ENCODE data around the gene CTSA.

CTSA gene

GRCh38 chr20:45890985-45891983, at the start of gene CTSA, which contains the start of gene NEURL2:
TSS of gene CTSA (plus strand) at chr20:45891335. CDS start at chr20:45891569, 234 bp downstream.
TSS of gene NEURL2 (minus strand) at chr20:45891208. CDS start at chr20:45890991, 217 bp downstream.
- peak; percentile 73 to 77 for DNase-seq (ENCODE audit: low read depth in 2 of 2, low spot score in 1 of 2)

- DNase-seq (ENCODE audit: low read depth in 2 of 2, low spot score in 1 of 2), result no peak
Measured at GRCh38 chr20:45841407-45842129, 49.6 kb upstream of the CTSA start.

GRCh38 chr20:45842169-45842812, 48.8 kb upstream of the CTSA start:
- no peak for DNase-seq (ENCODE audit: low read depth in 2 of 2, low spot score in 1 of 2)

- DNase-seq (ENCODE audit: low read depth in 2 of 2, low spot score in 1 of 2), result no peak
Measured at GRCh38 chr20:45843506-45843905, 47.6 kb upstream of the CTSA start.

- DNase-seq (ENCODE audit: low read depth in 2 of 2, low spot score in 1 of 2), result no peak
Measured at GRCh38 chr20:45845452-45845851, 45.7 kb upstream of the CTSA start.

- no peak for DNase-seq (ENCODE audit: low read depth in 2 of 2, low spot score in 1 of 2)
Measured at GRCh38 chr20:45848421-45848820, 42.7 kb upstream of the CTSA start.

DNA sequence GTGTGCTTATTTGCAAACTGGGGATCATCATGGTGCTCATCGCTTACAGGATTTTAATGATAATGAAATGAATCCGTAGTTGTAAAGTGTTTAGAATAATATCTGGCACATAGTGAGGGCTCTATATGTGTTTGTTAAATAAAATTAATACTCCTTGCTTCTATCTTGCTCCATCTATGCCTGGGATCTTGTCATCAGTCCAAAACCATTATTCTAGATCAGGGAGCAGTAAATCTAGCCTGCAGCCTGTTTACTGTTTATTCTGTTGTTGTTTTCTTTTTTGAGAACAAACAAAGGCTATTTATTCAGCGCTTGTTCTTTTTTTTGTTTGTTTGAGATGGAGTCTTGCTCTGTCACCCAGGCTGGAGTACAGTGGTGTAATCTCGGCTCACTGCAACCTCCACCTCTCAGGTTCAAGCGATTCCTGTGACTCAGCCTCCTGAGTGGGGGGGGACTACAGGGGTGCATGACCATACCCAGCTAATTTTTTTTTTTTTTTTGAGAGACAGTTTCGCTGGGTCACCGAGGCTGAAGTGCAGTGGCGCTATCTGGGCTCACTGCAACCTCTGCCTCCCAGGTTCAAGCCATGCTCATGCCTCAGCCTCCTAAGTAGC, 42.1 kb upstream of the CTSA start:
- no peak for DNase-seq (ENCODE audit: low read depth in 2 of 2, low spot score in 1 of 2)

GRCh38 chr20:45850238-45850637, 40.9 kb upstream of the CTSA start:
- no peak for DNase-seq (ENCODE audit: low read depth in 2 of 2, low spot score in 1 of 2)

GRCh38 chr20:45850926-45851325, 40.2 kb upstream of the CTSA start:
- DNase-seq (ENCODE audit: low read depth in 2 of 2, low spot score in 1 of 2), result no peak

DNA sequence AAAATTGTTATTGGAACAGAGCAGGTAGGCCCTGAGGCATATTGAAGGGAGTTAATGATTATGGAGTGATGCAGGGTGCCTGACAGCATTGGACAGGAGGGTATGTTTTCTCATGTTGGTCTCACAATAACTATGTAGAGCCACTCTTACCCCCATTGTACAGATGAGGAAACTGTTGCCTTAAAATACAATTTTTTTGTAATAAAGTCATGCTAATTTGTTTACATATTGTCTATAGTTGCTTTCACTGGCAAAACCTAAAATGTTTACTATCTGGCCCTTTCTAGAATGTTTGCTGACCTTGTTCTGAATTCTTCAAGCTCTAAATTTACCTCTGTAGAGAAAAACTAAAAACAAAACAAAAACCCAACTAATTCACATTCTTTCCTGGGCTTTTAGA, 39.6 kb upstream of the CTSA start:
- DNase-seq (ENCODE audit: low read depth in 2 of 2, low spot score in 1 of 2), result no peak

- DNase-seq (ENCODE audit: low read depth in 2 of 2, low spot score in 1 of 2), result no peak
Measured at GRCh38 chr20:45852326-45852725, 38.8 kb upstream of the CTSA start.

DNA sequence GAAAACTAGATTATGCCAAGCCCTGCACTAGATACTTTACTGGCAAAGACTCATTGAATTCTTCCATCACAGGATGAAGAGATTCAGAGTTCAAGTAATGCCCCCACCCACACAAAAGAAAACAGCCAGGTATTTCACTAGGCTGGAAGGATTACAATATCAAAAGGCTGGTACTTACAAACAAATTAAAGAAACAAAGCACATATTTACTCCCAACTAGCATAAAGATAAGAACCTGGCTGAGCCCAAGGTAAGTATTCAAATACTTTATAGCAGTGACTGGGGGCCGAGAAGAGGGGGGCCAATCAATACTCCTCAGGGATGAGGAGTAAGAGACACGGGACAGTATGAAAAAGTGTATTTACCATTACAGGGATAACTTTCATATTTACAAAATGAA, 37.7 kb upstream of the CTSA start:
- DNase-seq (ENCODE audit: low read depth in 2 of 2, low spot score in 1 of 2), result no peak

GRCh38 chr20:45857114-45857881, 33.8 kb upstream of the CTSA start, which contains the start of the genes ACOT8 and ZSWIM3:
TSS of gene ACOT8 (minus strand) at chr20:45857392. CDS start at chr20:45857315, 77 bp downstream.
TSS of gene ZSWIM3 (plus strand) at chr20:45857614. CDS start at chr20:45857826, 212 bp downstream.
- DNase-seq (ENCODE audit: low read depth in 2 of 2, low spot score in 1 of 2), result peak; percentile 81

DNA sequence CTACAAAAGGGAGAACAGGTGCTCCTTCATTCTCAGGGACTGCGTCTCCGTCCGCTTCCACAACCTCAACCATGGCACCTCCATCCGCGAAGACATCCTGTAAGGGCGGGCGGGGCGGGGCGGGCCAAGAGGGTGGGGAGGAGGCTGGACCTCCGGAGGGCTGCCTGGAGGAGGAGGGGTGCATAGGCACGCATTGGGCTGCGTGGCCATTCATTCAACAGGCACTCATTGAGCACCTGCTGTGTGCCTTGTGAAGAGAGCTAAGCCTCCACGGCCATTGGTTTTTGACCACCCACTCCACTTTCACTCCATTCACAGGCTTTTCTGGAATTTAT, 33.3 kb upstream of the CTSA start:
- DNase-seq (ENCODE audit: low read depth in 2 of 2, low spot score in 1 of 2), result no peak

DNA sequence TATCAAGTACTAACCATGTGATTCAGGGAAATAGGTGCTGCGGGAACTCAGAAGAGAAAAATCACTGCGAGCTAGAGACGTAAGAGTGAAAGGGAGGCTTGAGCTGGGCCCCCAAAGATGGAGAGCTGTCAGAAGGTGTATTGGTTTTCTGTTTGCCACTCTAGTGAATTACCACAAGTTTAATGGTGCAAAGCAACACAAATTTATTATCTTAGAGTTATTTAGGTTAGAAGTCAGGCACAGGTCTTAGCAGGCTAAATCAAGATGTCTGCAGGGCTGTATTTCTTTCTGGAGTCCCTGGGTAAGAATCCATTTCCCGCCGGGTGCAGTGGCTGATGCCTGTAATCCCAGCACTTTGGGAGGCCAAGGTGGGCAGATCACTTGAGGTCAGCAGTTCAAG, 31.2 kb upstream of the CTSA start:
- DNase-seq (ENCODE audit: low read depth in 2 of 2, low spot score in 1 of 2), result no peak

GRCh38 chr20:45860560-45861220, 30.4 kb upstream of the CTSA start:
- DNase-seq (ENCODE audit: low read depth in 2 of 2, low spot score in 1 of 2), result no peak

GRCh38 chr20:45861221-45862075, 29.7 kb upstream of the CTSA start:
- DNase-seq (ENCODE audit: low read depth in 2 of 2, low spot score in 1 of 2), result no peak

DNA sequence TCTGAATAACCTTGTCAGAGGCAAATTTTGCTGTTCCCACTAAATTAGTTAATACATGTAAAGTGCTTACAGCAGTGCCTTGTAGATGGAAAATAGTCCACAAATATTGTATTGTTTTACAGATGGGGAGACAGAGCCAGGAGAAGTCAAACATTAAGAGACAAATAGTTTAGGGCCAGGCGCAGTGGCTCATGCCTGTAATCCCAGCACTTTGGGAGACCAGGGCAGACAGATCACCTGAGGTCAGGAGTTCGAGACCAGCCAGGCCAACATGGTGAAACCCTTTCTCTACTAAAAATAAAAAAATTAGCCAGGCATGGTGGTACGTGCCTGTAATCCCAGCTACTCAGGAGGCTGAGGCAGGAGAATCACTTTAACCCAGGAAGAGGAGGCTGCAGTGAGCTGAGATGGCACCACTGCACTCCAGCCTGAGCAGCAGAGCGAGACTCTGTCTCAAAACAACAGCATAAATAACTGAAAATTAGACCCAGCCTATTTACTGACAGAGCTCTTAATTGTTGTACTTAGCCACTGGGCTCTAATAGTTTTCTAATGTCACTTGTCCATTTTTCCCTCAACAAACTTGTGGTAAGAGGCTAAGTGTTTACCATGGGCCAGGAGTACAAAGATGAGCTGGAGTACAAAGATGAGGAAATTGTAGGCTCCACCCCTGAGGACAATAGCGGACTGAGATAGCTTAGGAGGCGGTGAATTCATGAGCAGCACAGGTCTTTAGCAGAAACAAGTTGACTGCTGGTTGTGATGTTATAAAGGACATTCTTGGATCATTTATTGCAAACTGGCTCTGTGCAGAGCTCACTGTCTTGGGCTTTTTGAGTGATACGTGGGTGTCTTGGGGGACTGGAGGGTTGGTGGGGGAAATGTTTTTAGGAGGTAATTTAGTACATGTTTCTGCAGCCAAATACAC, 27.3 kb upstream of the CTSA start:
- DNase-seq (ENCODE audit: low read depth in 2 of 2, low spot score in 1 of 2), result no peak
